GM19452 (cell line): ENCODE data around the gene SEPHS1.
"Not testable (repeated sequence)": the region's sequence is repeated elsewhere in the genome, so short reads cannot be mapped to it uniquely, and the experiment has no call there.

Experiments
- ATAC-seq: cut with Tn5 transposase; IDR thresholded peaks from one replicate; pipeline ENCODE4 v1.9.1; 2021; ENCODE audit not compliant: unreplicated experiment

SEPHS1 gene

DNA sequence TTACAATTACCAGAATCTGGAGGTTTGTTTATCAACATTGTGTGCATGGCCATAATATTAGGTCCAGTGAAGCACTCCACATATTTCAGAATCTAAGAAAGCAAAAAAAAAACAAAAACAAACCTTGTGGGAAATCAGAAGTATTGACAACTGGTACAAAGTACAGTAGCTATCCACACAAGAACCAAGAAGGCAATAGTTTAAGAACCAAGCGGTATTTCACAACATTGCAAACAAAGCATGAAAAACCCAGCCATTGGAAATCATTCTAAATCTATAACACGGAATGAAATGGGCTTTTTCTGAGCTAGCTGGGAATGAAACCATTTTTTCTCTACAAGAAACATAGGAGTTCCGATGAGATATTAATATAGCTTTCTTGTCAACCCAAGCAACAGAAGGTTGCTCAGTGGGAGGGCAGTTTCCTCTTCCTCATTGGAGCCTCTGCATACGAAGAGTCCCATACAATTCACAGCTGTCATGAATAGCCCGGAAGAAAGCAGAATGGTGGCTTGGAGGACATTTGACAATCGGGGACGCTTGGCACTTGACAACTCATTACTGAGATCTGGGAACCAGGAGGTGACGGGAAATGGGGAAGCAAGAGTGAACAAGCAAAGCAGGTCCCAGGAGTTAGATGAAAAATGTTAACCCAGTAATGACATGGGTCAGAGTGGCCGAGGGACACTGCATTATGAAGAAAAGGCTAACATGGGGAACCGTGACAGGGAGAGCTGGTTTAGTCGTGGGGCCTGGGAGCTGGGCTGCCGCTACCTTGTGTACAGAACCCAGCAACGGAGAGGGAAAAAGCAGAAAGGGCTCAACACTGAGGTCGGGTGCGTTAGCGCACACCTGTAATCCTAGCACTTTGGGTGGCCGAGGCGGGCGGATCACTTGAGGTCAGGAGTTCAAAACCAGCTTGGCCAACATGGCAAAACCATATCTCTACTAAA lies 56.0 kb downstream of the SEPHS1 start:
- no peak for ATAC-seq

DNA sequence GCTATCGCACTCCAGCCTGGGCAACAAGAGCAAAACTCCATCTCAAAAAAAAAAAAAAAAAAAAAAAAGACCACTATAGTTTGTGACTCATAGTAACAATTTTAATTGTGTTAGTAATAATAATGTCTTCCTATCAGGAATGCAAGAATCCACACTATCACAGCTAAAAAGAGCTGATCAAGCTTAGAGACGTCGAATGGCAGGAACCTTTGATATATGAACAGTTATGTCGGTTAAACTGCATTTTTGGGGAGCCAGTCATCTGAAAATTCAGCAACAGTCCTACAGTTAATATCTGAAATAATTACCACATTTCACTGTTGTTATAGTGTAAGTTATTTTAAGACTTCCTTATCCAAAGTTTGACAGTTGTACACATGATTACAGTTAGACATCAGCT lies 57.0 kb downstream of the SEPHS1 start:
- no peak for ATAC-seq

DNA sequence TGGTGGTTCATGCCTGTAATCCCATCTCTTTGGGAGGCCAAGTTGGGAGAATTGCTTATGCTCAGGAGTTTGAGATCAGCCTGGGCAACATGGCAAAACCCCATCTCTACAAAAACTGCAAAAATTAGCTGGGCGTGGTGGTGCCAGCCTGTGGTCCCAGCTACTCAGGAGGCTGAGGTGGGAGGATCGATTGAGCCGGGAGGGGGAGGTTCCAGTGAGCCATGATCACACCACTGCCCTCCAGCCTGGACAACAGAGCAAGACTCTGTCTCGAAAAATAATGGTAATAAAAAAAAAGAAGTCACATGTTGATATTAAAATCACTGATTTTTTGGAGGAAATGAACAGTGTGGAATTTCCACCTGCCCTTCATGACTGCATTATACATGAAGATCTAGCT lies 64.0 kb downstream of the SEPHS1 start:
- ATAC-seq = no peak

DNA sequence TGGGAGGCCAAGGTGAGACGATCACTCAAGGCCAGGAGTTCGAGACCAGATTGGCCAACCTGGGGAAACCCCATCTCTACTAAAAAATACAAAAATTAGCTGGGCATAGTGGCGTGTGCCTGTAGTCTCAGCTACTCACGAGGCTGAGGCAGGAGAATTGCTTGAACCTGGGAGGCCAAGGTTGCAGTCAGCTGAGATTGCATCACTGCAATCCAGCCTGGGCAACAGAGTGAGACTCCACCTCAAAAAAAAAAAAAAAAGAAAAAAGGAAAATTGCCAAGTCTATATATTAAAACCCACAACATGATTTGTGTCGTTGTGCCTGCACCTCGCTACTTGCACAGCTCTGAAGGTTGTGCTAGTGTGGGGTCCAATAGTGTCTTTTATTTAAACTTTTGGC lies 65.7 kb downstream of the SEPHS1 start:
- ATAC-seq = not testable (repeated sequence)

DNA sequence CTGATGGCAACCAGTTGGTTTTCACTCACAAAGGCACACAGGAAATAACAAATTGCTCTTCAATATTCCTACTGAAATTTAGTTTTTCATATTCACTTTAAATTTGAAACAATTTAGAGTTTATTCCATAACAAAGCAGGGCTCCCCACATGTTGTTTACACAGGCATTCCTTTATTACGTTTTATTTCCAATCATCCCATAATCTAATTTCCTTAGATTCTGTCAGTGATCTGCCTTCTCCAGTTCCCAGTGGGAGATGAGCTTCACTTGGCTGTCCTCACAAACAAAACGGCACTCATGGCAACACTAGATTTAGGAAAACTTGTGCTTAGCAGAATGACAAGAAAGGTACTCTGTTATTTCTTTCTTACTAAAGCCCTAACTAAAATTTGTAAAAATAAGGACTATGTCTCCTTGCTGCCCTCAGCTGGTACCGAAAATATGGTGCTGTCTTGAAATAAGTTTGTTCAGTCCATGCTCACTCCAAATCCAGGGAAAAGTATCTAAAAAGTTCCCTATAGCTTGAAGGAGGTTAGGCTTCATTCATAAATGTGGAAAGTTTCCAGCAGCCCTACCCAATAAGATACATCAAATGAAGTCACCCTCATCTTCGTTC lies 71.2 kb downstream of the SEPHS1 start:
- ATAC-seq = no peak

DNA sequence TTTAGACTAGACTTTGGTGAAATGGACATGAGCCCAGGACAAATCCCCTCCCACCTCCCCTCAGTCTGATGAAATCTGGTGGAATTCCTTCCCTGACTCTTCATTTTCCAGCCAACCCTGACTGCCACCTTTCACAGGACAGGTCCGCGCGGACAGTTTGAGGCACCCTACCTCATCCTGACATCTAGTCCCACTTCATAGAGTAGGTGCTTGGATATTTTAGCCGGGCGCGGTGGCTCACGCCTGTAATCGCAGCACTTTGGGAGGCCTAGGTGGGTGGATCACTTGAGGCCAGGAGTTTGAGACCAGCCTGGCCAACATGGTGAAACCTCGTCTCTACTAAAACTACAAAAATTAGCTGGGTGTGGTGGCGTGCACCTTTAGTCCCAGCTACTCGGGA lies 71.9 kb downstream of the SEPHS1 start:
- ATAC-seq = not testable (repeated sequence)

DNA sequence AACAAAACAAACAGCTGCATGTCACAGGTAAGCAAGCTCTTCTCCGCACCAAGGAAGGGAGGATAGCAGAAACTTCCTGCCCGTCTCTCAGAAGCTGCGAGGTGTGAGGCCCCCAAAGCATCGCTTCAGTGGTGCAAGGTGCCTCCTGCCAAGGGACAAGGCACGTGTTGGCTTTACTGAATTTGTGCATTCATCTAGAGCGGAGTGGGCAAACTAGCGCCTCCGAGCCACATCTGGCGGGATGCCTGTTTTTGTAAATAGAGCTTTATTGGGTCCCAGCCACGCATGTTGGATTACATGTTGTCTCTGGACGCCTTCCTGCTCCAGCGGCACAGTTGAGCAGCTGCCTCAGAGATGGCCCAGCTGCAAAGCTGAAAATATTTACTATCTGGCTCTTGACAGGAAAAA lies 75.9 kb downstream of the SEPHS1 start:
- peak; percentile 56 for ATAC-seq

DNA sequence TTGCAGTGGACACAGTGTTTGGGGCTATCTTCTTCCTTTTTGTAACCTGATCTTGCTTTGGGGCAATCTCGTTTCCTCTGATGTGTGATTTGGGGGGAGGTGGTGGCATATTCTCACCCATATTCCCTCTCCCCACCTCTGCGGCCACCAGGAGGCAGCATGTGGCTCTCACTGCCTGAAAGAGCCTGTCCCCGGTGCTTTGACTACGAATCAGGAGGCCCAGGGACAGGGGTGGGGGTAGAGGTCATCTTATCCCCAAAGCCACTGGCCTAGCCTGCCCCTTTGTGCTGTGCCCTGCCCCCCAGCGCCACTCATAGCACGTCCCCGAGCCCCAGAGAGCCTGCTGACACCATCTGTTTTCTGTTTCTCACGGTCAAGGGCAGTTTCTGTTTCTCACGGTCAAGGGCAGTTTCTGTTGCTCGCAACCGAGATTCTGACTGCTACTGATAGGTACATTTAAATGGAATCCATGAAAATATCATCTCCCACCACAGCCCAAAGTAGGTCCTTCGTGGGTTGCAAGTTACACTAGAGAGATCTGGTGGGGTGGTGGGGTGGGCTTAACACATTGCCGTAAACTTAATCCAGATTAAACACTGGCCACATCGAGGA lies 76.4 kb downstream of the SEPHS1 start:
- ATAC-seq = peak; percentile 81

DNA sequence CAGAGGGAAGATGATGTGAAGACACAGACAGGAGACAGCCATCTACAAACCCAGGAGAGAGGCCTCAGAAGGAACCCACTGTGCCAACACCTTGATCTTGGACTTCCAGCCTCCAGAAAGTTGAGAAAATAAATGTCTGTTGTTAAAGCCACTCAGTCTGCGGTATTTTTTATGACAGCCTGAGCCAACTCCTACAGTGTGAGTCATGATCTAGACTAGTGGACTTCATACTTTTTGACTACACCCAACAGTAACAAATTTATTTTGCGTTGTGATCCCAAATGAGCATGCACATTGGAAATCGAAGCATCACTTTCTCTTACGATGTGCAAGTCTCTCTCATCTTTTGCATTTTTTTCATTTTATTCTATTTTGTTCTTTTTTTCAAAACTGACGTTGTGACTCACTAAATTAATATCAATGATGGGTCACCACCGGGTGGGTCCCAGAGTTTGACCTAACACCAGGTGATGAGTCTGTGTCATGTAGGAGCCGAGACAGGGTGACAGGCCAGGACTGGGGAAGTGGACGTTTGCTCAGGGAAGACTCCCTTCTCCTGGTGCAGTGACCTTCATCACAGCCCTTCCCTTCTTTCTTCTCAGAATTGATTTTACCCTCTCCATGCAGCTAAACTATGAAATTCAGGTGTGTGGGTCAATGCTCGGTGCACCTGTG lies 77.1 kb downstream of the SEPHS1 start:
- no peak for ATAC-seq

DNA sequence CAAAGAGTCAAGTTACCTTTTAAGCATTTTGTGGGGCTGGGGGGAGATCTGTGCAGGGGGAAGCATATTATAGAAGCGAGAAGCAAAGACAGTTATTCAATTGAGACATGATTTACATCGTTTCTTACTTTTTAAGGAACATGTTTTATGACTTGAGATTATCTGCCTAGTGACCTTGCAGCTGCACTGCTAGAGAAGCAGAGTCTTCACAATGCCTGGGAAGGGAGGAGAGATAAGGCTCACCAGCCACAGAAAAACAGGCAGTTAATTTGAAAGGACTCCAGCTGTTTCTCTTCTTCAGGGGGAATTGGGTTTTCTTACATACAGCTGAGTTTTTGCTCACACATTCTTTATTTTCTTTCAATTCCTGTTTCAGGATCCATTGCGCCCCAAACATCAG lies 79.3 kb downstream of the SEPHS1 start:
- ATAC-seq = no peak

DNA sequence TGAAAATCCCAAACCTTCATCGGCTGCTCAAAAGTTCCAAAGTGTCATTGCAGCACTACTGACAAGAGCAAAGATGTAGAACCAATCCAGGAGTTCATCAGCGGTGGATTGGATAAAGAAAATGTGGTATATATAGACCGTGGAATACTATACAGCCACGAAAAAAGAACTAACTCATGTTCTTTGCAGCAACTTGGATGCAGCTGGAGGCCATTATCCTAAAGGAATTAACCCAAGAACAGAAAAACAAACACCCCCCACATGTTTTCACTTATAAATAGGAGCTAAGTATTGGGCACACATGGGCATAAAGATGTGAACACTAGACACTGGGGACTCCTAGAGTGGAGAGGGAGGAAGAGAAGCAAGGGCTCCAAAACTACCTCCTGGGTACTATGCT lies 79.8 kb downstream of the SEPHS1 start:
- no peak for ATAC-seq
